ES-I3 (cell line): ENCODE results near the gene EGFL7.

Experiments
- H3K36me3 ChIP-seq: 2 replicates; pipeline ENCODE4 v1.6.1; 2013; ENCODE audit warnings: mild to moderate bottlenecking, low read length, control low read depth, moderate library complexity; ENCODE audit not compliant: insufficient read depth
- H3K4me1 ChIP-seq: 2 replicates; pipeline ENCODE4 v1.6.1; 2013; ENCODE audit warnings: mild to moderate bottlenecking, control low read depth, low read length; ENCODE audit not compliant: insufficient read depth
- H3K9ac ChIP-seq: 2 replicates; pipeline ENCODE4 v1.6.1; 2013; ENCODE audit warnings: low read depth, mild to moderate bottlenecking, low read length, moderate library complexity
- H3K9me3 ChIP-seq: 2 replicates; pipeline ENCODE4 v1.6.1; 2013; ENCODE audit warnings: mild to moderate bottlenecking, low read length, moderate library complexity; ENCODE audit not compliant: control insufficient read depth, insufficient read depth

The EGFL7 gene

DNA sequence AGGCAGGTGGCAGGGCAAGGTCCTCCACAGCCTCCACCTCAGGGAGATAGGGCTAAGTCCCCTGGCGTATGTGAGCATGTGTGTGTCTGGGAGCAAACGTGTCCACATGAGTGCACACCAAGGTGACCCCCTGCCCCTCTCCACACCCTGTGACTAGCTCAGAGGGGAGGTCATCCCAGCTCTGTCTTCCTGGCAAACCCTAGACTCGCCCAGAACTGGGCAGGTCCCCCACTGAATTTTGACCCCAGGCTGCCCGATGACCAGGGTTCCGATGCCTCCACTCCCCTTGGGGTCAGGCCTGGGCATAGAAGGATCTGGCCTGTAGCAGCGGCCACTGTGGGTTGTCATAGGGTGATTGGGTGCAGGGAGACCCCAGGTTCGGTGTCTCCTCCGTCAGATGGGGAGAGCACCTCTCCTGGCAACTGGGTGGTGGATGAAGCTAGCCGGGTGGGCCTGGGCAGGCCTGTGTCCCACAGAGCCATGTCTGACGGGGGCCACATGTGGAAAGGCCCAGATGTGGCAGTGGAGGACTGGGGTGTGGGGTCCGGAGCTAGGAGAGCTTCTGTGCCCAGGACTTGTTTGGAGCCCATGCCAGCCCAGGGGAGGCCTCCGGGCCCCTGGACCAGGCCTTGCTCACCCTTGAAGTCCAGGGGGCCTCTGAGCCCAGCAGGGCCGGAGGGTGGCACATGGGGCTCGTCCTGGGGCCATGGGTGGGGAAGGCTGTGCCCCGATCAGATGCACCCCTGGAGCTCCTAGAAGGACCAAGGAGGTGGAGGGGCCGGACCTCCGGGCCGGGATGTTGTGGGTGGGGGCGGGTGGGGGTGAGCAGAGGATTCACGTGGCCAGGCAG lies 55.9 kb downstream of the EGFL7 start:
- no peak overlapping the region for H3K9ac ChIP-seq
- no peaks in the 10 kb centered on the region for H3K9me3 ChIP-seq
- no peaks in the 10 kb centered on the region; the same call in 1 of the 2 replicates for H3K4me1 ChIP-seq
- peaks cover 2% of the 10 kb centered on the region; the same call in 1 of the 2 replicates for H3K36me3 ChIP-seq

DNA sequence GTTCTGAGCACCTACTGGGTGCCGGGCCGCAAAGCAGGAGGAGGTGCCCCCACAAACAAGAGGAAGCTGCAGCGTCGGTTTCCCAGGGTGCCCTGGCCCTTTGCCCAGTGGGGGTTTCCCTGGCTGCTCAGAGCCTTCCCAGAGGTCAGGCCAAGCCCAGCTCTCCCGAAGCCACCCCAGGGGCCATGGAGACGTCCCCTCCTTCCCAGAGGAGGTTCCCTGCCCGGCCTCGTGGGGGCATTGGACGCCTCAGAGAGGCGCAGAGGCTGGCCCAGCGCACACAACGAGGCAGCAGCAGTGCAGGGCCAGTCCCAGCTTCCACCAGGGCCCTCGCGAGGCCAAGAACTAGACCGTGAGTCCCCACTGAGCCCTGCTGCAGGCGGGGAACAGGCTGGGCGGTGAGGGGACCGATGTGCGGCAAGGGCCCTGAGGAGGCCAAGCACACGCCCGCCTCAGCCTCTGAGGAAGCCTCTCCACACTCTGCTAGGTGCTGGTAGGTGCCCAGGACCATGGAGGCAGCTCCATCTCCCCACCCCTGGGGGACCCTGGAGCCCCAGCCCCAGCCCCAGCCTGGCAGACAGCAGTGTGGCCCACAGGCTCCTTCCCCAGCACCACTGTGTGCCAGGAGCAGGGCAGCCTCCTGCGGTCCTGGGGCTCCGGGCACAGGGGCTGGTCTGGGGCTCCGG lies 56.6 kb downstream of the EGFL7 start:
- H3K4me1 ChIP-seq: no peaks in the 10 kb centered on the region; the same call in 1 of the 2 replicates
- H3K9ac ChIP-seq: no peak overlapping the region
- peaks cover 9% of the 10 kb centered on the region for H3K36me3 ChIP-seq
- H3K9me3 ChIP-seq: no peaks in the 10 kb centered on the region

DNA sequence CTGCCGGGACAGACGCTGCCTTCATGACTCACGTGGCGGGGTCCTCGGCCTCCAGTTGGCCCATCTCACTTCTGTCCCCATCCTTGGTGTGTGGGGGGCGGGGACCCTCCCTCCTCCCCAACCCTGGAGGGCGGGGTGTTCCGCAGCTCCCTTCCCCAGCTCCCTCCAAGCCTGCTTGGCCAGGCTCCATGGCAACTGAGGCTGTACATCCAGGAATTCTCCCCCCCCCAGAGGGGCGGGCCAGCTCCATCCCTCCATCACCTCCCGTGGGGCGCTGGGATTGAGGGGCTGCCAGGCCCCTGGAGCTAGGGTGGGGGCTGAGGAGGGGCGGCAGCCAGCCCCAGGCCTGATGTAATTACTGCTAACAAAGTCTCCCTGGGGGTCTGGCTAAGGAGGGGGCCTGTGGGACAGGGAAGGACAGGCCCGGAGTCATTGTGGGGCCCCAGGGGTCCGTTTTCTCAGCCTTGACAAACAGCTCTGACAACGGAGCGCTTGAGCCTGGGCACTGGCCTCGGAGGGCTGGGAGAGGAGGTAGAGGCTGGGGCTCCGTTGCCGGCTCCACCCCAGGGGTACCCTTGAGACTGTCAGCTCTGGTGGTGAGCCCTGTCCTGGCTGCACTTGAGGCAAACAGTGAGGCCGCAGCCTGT lies 57.7 kb downstream of the EGFL7 start:
- Histone ChIP-seq H3K9me3 (no peaks in the 10 kb centered on the region), H3K9ac (no peak overlapping the region), H3K4me1 (no peaks in the 10 kb centered on the region; the same call in 1 of the 2 replicates), H3K36me3 (peaks cover 12% of the 10 kb centered on the region)

DNA sequence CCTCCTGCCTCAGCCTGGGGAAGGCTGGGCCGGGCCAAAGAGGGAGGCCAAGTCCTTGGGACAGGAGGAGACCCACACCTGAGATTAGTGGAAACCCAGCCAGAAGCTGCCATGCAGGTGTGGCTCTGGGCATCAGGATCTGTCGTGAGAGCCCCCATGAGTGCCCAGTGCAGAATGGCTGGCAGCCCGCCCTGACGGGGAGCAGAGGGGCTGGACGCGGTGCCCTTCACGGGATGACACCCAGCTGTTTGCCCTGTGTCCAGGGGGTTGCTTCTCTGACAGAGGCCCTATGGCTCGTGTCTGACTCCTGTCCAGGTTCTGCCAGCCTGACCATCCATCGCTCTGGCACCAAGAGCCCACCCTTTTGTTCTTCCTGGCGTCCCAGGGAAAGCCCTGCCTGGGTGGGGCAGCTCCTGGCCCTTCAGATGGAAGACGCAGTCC lies 58.2 kb downstream of the EGFL7 start:
- Histone ChIP-seq H3K9ac (no peak overlapping the region), H3K9me3 (no peaks in the 10 kb centered on the region), H3K4me1 (no peaks in the 10 kb centered on the region; the same call in 1 of the 2 replicates), H3K36me3 (peaks cover 14% of the 10 kb centered on the region)

DNA sequence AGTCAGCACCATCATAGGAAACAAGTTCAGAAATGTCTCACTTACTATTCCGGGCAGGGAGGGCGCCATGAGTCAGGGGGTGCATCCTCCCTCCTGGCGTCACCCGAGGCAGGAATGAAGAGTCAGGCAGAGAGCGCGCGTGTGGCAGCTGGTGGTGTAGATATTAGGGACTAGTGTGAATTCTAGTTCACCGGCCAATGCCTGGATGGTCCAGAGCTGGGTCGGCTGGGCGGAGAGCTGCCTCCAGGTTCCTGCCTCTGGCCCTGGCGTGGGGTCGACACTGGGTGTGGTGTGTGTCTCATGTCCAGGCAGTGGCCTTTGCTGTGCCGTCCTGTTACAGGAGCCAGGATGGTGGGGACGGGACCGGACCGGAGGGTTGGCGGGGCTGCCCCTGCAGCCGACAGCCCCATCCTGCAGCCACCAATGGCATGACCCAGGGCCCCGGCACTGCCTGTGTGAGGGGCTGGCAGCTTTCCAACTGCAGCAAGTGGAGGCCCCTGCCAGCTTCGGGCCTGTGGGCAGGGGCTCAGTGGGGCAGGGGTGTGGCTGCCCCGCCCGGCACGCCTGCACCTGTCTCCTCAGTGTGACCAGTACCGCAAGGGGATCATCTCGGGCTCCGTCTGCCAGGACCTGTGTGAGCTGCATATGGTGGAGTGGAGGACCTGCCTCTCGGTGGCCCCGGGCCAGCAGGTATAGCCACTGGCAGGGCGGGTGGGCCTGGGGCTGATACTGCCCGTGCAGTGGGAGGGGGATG lies 58.8 kb downstream of the EGFL7 start:
- Histone ChIP-seq H3K4me1 (no peaks in the 10 kb centered on the region; the same call in 1 of the 2 replicates), H3K36me3 (peaks cover 16% of the 10 kb centered on the region), H3K9me3 (no peaks in the 10 kb centered on the region), H3K9ac (no peak overlapping the region)
